Loucy (cell line): ENCODE data around the gene SYT6.

Experiments used
- H2AFZ ChIP-seq: fragments of 200-600 bp; sonication (generic); 2 replicates; pipeline ENCODE4 v1.6.0; 2016; ENCODE audit warnings: antibody characterized with exemption, mild to moderate bottlenecking, low read length, moderate library complexity
- H3F3A ChIP-seq: fragments of 200-600 bp; 2 replicates; pipeline ENCODE4 v1.6.0; 2016; ENCODE audit warnings: antibody characterized with exemption, low read depth, mild to moderate bottlenecking
- H3K27me3 ChIP-seq: fragments of 200-600 bp; sonication (generic); 2 replicates; pipeline ENCODE4 v1.6.1; 2014; ENCODE audit warnings: low read length, mild to moderate bottlenecking; ENCODE audit not compliant: insufficient read depth, poor library complexity, severe bottlenecking
- H3K36me3 ChIP-seq: fragments of 200-600 bp; sonication (generic); 2 replicates; pipeline ENCODE4 v1.6.1; 2016; ENCODE audit warnings: low read length; ENCODE audit not compliant: insufficient read depth
- H3K4me1 ChIP-seq: fragments of 200-600 bp; sonication (generic); 2 replicates; pipeline ENCODE4 v1.5.1; 2014; ENCODE audit warnings: low read length, mild to moderate bottlenecking; ENCODE audit not compliant: insufficient read depth, poor library complexity, severe bottlenecking
- H3K4me2 ChIP-seq: fragments of 200-600 bp; sonication (generic); 2 replicates; pipeline ENCODE4 v1.6.0; 2014; ENCODE audit warnings: antibody characterized with exemption, low read length, low read depth, mild to moderate bottlenecking; ENCODE audit not compliant: poor library complexity, severe bottlenecking
- H3K4me3 ChIP-seq: fragments of 200-600 bp; sonication (generic); 2 replicates; pipeline ENCODE4 v1.5.1; 2014; ENCODE audit warnings: low read length, mild to moderate bottlenecking, mixed read lengths; ENCODE audit not compliant: poor library complexity, severe bottlenecking
- H3K79me2 ChIP-seq: fragments of 200-600 bp; sonication (generic); 2 replicates; pipeline ENCODE4 v1.6.1; 2014; ENCODE audit warnings: low read length; ENCODE audit not compliant: insufficient read depth
- H3K9ac ChIP-seq: fragments of 200-600 bp; sonication (generic); 2 replicates; pipeline ENCODE4 v1.6.0; 2014; ENCODE audit warnings: mild to moderate bottlenecking, low read depth, low read length, moderate library complexity; ENCODE audit not compliant: poor library complexity, severe bottlenecking
- H3K9me2 ChIP-seq: fragments of 200-600 bp; sonication (generic); replicated peaks from 2 replicates; pipeline ENCODE4 v1.6.1; 2016; ENCODE audit warnings: low read depth, low read length, mixed read lengths
- H3K9me3 ChIP-seq: fragments of 200-600 bp; sonication (generic); 2 replicates; pipeline ENCODE4 v1.6.1; 2014; ENCODE audit warnings: mild to moderate bottlenecking, antibody characterized with exemption, low read length, low read depth; ENCODE audit not compliant: insufficient read depth
- H4K20me1 ChIP-seq: fragments of 200-600 bp; sonication (generic); 2 replicates; pipeline ENCODE4 v1.6.0; 2014; ENCODE audit warnings: antibody characterized with exemption, low read length, mild to moderate bottlenecking; ENCODE audit not compliant: insufficient read depth, poor library complexity, severe bottlenecking
- CTCF ChIP-seq: fragments of 200-600 bp; sonication (generic); conservative IDR thresholded peaks from 2 replicates; pipeline ENCODE4 v1.5.1; 2014; ENCODE audit warnings: mild to moderate bottlenecking, antibody characterized with exemption, low read length
- EZH2phosphoT487 ChIP-seq: fragments of 200-600 bp; IDR thresholded peaks from 2 replicates; pipeline ENCODE4 v1.6.1; 2018; ENCODE audit warnings: antibody characterized with exemption, mild to moderate bottlenecking, moderate library complexity, borderline replicate concordance

SYT6 gene

GRCh38 chr1:114122941-114123618 lies 30.6 kb downstream of the SYT6 start:
- Histone ChIP-seq H3K79me2 (no peaks in the 10 kb centered on the region), H3K9me2 (no peaks in the 10 kb centered on the region), H3K4me2 (no peak overlapping the region), H3K4me1 (no peaks in the 10 kb centered on the region), H3K4me3 (no peak overlapping the region), H3K9me3 (no peaks in the 10 kb centered on the region), H3K9ac (no peak overlapping the region), H3K27me3 (no peaks in the 10 kb centered on the region), H3K36me3 (no peaks in the 10 kb centered on the region), H4K20me1 (no peaks in the 10 kb centered on the region), H3F3A (no peaks in the 10 kb centered on the region), H2AFZ (no peak overlapping the region)
- TF ChIP-seq CTCF (0 out of 2 replicates have a peak, but pooled peaks have one; percentile 15), EZH2phosphoT487 (no peak)

- Histone ChIP-seq H3K9ac (no peak overlapping the region), H3K9me2 (no peaks in the 10 kb centered on the region), H3K4me2 (no peak overlapping the region), H3K27me3 (no peaks in the 10 kb centered on the region), H4K20me1 (no peaks in the 10 kb centered on the region), H3K9me3 (no peaks in the 10 kb centered on the region), H3K4me3 (no peak overlapping the region), H3K4me1 (peaks cover 15% of the 10 kb centered on the region), H2AFZ (no peak overlapping the region), H3K36me3 (no peaks in the 10 kb centered on the region), H3K79me2 (no peaks in the 10 kb centered on the region), H3F3A (no peaks in the 10 kb centered on the region)
- no peak for TF ChIP-seq CTCF
- TF ChIP-seq EZH2phosphoT487 = no peak
Measured at GRCh38 chr1:114118351-114118990, 35.2 kb downstream of the SYT6 start.

- H3K4me3 ChIP-seq = no peak overlapping the region
- H3K9me3 ChIP-seq = no peaks in the 10 kb centered on the region
- H3K36me3 ChIP-seq = no peaks in the 10 kb centered on the region
Measured at GRCh38 chr1:114117654-114118053, 36.0 kb downstream of the SYT6 start.

More at GRCh38 chr1:114117654-114118053, 36.0 kb downstream of the SYT6 start:
- TF ChIP-seq CTCF (no peak), EZH2phosphoT487 (no peak)
- H4K20me1 ChIP-seq = no peaks in the 10 kb centered on the region
- no peak overlapping the region for H2AFZ ChIP-seq
- no peaks in the 10 kb centered on the region for H3K9me2 ChIP-seq
- no peak overlapping the region for H3K4me2 ChIP-seq
- no peaks in the 10 kb centered on the region for H3F3A ChIP-seq
- no peaks in the 10 kb centered on the region for H3K27me3 ChIP-seq
- H3K9ac ChIP-seq = no peak overlapping the region
- no peaks in the 10 kb centered on the region for H3K79me2 ChIP-seq
- H3K4me1 ChIP-seq = peaks cover 23% of the 10 kb centered on the region
